NT2/D1 (cell line): ENCODE data around the gene LRRC8C.

Source experiments
- SUZ12 ChIP-seq: IDR thresholded peaks from 2 replicates; pipeline ENCODE4 v1.6.1; 2011; ENCODE audit not compliant: insufficient read length, insufficient read depth; ENCODE audit errors: extremely low read depth
- YY1 ChIP-seq: IDR thresholded peaks from 2 replicates; pipeline ENCODE4 v1.6.1; 2011; ENCODE audit not compliant: insufficient read length, insufficient read depth
- ZNF274 ChIP-seq: IDR thresholded peaks from 2 replicates; pipeline ENCODE4 v1.6.1; 2011; ENCODE audit warnings: mild to moderate bottlenecking, low read depth, low read length

DNA sequence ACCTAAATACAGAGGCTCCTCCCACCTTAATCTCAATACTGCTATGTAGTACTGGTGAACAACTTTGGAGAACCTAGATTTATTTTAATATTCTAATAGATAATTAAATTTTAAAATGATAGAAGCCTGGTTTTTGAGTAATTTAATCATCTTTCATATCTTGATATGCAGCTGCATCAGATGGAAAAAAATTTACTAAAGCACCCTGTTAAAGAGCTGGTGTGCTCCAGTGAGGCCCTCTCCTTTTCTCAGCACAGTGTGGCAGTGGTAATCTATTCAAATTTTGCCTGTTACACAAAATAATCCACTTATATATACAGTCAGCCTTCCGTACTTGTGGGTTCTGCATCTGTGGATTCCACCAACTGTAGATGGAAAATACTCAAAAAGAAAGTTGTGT is 82.8 kb downstream of the LRRC8C start:
- no peak for TF ChIP-seq YY1
- no peak for TF ChIP-seq ZNF274
- no peak for TF ChIP-seq SUZ12
